HG03354 (cell line): ENCODE results near the gene IMMP2L.

Experiments
- ATAC-seq: cut with Tn5 transposase; IDR thresholded peaks from one replicate; pipeline ENCODE4 v1.9.1; 2021; ENCODE audit warnings: mild to moderate bottlenecking; ENCODE audit not compliant: unreplicated experiment, poor library complexity, severe bottlenecking

The IMMP2L gene

DNA sequence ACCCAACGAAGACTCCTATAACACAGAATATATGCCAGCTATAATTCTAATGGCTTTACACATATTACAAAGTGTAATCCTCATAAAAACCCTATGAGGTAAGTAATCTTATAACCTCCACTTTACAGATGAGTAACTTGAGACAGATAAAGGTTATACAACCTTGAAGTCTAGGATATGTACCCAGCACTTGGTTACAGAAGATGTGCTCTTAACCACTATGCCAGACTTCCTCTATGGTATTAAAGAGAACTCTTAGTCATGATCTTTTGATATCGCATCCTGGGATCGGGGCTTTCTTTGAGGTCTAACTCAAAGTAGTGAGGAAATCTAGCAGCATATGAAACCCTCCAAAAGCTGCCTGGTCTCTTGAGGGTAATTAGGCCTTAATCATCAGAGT, 790.6 kb downstream of the IMMP2L start:
- ATAC-seq: no peak

DNA sequence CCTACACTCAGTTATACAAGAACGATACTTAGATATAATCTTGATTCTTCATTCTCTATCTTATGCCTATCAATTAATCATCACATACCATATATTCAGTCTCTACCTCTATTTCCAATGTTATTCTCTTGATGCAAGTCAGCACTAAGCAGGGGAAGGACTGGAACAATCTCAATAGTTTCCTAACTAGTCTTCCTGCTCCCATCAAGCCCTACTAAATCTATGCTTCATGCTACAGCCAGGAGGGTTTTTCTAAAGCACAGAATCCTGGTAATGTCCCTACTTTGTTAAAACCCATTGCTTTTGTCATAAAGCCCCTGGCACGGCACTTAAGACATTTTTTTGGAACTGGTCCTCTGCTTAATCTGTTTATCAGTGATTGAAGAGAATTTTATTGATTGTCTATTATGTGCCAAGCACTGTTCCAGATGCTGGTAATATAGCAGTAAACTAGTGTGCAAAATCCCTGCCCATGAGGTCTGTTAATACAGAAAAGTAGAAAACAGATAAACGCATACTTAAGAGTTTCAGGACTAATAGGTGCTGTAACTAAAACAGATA, 794.7 kb downstream of the IMMP2L start:
- ATAC-seq: no peak

DNA sequence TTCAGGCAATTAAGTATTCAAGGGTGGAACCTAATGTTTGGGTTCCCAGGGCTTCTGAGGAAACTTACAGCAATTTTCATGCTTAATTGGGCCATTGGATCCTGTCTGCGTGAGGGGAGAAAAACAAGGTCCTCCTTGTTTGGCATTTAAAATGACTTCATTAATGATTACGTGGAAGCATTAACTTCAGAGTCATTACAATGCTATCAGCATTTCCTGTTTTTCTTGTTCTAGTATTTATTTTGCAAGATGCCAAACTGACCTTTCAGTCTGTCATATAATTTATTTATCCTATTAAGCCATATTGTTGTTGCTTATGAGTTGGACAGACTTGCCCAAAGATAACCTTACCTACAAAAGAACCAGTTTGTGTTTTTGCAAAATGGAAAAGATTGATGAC, 795.4 kb downstream of the IMMP2L start:
- no peak for ATAC-seq

DNA sequence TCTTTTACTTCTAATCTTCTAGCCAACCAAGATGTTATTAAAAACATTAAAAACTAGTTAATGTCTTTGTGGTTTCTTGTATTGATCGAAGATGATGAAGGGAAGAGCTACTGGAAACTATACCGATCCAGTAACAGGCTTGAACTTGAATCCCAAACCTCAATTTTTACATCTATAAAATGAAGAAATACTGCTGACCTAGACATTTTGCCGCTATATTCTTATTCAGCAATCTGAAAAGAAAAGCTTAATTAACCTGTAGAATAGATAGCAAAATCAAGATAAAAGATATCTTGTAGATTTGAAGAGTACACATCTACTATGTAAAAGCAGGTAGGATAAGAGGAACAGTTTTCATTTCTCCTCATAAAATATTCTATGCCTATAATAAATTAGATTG, 797.4 kb downstream of the IMMP2L start:
- ATAC-seq: no peak

DNA sequence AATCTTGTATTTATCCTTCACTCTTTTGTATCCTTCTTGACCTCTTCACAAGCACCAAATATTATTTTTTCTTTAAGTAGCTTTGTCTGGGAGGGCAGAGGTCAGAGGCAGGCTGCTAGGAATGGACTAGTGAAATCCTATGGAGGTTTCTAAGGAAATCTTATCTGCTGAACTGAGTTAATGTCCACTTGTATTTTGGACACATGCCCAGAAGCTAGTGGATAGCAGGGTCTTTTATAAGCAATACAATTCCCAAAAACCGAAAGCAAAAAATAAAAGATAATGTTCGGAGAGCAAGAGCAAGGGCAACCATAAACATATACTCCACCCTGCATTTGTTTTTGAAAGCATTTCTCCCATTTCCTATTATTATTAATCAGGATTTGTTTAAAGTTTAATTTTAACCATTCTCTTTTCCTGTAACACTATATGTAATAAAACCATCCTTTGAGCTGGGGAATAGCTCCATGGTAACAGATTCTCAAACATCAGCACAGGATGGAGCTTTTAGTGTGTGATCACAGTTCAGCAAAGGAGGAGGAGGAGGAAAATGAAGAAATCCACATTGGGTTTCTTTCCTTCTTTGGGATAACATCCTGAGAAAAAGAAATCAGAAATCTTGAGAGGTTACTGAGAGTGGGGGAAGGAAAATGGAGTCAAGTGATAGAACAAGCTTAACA, 799.6 kb downstream of the IMMP2L start:
- no peak for ATAC-seq

DNA sequence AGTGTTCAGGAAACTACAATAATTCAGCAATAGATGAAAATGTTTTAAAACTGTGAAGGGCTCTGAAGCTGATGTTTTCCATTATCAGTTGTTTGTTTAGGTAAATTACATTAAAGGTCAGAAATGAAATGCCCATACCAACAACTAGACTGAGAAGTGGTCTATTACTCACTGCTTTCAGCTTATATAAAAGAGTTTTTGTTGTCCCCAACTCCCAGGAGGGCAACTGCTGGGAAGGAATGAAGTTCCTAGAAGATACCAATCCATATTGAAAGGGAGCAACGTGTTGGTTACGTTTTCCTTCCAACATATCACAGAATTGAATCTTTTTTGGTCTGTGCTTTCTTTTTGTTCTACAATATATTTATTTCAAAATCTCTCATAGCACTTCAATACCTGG, 802.0 kb downstream of the IMMP2L start:
- ATAC-seq: no peak

DNA sequence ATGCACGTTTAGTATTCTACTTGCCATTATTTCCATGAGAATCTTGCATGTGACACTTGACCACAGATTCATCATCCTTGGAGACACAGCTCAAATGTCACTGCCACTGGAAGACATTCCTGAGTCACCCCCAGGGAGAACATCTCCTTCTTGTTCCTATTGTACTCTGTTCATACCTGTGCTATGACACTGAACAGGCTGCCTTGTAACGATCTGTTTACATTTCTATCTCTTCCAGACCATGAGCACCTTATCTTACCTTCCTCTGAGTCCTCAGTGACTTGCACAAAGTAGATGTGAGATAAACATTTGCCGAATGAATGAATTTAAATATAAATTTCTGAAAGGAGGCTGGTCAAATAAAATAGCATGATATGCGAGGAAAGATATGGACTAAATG, 803.2 kb downstream of the IMMP2L start:
- no peak for ATAC-seq

DNA sequence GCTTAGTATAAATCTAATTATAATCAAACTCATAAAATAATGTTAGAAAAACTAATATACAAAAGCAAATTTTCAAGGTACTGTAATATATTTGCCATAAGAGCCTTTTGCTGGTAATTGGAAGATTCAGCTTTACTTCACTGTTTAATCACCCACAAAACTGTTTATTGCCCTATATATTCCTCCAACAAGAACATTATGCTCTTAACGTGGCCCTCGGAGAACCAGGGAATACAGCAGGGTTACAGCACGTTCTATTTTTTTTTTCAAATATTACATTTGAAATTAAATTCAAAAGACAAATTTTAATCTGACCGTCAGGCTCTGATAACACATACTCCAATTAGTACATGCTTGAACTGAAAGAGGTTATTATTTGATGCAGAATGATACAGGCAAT, 807.6 kb downstream of the IMMP2L start:
- ATAC-seq: no peak

DNA sequence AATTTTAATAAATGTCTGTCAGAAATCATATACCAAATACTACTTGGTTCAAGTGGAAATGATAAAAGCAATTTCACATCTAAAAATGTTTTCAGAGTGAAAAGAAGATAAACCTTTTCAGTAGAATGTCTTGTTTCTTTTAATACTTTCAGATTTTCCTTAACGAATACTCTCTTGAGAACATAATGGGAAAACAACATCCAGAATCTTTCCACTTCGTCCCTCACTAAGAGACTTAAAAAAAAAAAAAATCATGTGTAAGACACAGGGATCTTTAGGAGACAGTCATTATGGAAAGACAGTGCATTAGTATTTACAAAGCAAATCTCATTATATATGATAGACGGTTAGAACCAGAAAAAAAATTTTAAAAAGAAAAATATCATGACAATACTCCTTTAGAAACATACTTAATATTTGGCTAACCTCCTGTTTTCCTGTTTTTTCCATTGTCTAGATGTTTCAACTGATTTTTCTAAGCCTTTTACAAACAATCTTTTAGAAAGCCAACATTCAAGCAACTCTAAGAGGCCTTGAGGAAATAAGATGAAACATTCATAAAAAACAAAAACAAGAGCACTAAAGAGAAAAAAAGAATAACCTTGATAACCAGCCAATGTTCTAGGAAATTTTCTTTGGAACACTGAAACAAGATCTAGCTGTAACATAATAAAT, 811.2 kb downstream of the IMMP2L start:
- ATAC-seq: no peak

DNA sequence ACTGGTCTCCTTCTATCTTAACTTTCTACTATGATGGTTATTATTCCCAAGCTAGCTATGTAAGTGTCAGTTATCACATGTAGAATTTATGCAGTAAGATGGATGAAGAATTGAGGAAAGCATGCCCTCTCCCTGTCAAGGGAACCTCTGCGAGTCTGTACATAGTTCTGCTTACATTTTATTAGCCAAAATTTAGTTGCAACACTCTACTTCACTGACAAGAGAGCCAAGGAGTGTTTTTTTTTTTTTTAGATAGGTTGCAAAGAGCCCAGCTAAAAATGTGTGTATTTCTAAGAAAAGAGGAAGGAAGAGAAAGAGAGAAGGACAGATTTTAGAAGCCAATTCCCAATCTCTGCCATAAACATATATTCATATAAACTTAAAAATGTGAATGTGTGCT, 829.1 kb downstream of the IMMP2L start:
- no peak for ATAC-seq

DNA sequence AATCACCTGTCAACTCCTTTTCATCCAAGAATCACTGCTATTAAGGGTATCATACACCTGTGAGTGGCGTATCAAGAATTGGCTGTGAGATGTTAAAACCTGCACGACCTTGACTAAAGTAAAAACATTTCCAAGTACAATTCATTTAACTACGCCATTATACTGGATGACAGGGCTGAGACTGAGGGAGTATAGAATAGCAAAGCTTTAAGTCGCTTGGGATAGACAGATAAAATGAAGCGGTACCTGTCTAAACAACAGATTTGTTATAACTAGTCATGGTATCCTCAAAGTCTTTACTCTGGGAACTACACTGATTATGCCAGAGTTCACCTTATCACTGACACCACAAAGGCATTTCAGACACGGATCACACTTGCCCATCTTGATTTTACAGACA, 837.5 kb downstream of the IMMP2L start:
- no peak for ATAC-seq

DNA sequence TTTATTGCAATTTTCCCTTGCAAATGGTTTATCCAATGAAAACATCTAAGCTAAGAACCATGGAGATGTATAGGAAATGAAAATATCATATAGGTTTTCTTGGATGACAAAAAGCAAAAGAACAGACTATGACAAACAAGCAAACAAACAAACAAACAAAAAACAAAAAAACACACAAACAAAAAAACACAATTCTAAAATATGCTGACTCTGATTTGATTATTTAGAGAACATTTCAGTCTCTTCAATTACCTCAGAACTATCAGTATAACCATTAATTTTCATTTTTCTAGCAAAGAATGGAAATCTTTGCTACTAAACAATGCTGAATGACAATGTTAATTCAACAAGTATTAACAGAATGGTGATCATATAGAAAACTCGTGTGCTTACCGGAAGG, 840.9 kb downstream of the IMMP2L start:
- ATAC-seq: no peak

DNA sequence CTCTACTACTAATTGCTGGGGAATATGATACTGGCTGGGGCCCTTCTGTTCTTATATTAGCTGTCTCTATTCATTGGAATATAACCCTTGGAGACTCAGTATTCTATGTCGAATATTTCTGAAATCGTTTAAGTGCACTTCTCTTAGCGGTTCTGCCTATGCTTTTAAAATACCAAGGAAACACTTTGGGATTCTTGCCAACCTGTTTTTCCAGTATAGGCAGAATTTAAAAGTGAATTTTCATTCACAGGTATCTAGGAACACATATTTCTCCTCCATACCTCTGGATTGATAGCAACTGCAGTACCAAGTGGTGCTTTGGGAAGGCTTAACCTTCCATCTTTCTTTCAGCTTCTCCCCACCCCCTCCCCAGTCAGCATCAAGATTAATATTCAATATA, 841.7 kb downstream of the IMMP2L start:
- no peak for ATAC-seq

DNA sequence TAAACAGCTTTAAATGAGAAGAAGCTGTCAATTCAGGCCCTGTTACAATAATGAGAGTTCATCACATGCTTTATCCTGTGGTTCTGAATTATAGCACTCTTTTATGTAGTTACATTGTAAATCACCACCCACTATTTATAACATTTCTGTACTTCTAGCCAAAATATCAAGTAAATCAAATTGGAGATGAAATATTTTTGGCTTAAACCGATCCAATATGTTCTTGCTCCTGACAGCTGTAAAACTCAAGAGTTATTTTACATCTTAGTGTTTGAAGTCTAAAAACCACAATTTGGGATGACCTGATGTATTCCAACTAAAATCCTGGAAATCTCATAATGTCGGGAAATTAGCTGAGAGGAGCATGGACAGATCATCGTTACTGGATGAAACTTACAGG, 842.6 kb downstream of the IMMP2L start:
- no peak for ATAC-seq

DNA sequence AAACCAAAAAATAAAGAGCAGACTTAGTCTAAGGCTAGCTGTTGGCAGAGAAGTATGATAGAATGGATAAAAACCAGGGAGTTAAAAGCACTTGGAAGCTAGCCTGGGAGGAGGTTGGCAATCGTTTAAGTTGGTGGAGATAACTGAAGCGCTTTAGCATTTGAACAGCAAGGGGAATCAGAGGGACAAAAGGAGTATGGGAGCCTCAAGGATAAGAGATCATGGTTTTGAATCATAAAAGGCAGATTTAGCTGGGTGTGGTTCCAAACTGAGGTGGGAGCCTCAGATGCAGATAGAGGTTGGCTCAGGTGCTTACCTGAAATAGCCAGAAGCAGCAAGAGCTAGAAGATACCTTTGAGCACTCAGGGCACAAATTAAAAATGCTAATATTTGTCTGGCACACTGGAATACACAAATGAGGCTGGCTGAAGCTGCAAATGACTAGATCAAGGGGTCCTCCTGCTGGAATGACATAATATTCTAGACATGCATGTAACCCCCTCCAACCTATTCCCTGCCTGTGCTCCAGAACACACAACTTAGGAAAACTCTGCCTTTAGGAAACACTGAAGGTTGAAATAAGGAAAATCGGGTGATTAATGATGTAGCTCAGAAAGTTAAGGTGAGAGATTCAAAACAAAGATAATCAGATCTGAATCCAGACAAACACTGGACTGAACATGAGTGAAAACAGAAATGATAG, 843.6 kb downstream of the IMMP2L start:
- no peak for ATAC-seq

DNA sequence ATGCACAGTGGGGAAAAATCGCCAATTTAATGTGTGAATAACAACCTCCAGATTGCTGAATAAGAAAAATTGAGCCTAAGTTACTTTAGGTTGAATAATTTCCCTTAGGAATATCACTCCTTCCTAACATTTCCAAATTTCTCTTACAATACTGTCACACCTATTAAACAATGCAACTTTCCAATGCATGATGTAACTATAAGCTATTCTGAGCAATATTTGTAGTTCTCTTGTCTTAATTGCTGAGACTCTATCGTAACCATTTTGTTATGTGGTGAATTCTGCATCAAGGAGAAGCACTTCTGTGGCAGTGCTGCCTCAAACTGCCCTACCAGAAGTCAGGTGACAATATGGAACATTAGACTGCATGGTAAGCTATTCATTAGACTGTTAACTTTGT, 858.1 kb downstream of the IMMP2L start:
- ATAC-seq: no peak

DNA sequence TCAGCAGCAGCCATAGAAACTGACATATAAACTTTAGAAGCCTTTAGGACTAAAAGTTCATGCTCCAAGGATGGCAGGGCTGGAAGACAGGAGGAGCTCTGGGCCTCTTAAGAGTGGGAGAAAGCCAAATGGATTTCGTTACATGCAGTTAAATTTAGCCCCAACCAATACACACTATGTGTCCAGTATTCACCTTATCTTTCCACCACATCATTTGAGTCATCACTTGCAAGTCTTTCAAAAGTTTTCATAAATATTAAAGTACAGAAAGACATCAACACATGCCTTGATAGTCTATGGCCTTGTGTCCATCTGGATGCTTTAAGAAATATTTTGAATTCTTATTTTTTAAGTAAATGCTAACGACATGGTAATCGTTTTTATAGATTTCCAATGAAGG, 863.7 kb downstream of the IMMP2L start:
- ATAC-seq: no peak

DNA sequence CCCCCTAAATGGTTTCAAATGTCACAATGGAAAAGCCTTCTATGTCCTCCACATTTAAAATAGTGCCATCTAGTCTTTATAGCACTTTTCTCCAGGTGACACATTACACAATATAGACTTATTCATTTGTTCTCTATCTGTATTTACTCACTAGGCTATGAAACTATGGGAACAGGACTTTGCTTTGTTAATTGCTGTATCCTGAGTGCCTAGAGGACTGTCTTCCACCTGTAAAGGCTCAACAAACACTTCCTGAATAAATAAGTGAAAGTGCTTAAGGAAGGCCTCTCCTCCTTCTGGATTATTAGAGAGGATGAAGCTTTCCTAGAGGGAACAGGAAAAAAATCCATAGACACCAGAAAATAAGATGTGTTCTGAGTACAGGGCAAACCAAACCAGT, 868.9 kb downstream of the IMMP2L start:
- ATAC-seq: no peak

DNA sequence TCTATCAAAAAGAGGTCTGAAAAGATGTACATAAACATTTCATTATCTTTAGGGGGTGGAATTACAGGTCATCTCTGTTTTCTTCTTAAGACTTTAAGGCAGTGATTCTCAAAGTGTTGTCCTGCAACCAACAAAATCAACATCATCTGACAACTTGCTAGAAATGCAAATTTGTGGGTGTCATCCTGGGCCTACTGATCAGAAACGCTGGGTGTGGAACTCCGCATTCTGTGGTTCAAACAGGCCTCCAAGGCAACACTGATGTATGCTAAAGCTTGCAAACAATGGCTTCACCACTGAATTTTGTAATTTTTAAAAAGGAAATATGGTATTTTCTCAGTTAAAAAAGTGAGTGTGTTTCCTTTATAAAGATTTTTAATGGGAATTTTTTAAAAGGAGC, 873.4 kb downstream of the IMMP2L start:
- no peak for ATAC-seq

DNA sequence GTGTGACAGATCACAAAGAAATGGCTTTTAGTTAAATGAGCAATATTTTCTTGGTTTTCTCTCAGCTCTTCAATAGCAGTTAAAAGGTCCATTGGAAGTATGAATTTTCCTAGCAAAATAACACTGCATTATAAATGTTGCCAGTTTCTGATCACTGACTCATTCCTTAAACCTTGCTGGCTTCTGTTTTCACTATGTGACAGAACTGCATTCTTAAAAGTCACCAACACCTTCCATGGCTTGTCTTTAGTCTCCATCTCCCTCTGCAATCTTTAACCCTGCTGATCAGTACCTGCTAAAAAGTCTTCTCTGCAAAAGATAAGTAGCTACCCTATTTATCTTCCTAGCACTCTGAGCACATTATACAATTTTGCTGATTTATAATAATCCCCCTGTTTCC, 876.4 kb downstream of the IMMP2L start:
- no peak for ATAC-seq

DNA sequence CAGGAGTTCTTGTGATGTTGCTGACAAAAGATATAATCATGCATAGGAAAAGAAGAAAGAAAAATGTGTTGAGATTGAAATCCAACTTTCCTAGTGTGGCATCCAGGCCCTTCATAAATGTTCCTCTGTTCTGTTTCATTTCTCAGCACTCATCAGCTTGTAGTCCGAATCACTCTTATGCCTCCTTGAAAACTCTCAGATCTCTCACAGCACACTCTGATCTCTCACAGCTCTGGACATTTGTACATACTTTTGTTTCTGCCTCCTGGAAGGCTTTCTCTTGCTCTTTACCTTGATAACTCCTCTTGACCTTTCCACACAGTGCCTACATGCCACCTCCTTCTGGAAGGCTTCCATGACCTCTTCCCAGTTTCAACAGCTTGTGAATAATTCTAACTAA, 880.4 kb downstream of the IMMP2L start:
- ATAC-seq: no peak
